GM12878 (cell line): Measurements from ENCODE around the gene C5. TPM values are rescaled to one million over a fixed set of nuclear protein-coding genes. Genes with fewer than 3 reads are reported as not detected.
A peak's percentile ranks its signal among the peaks of the same experiment; 100 is the strongest.

ENCODE experiments used
- BACH1 ChIP-seq: fragments of 450-650 bp; IDR thresholded peaks from 2 replicates; pipeline ENCODE4 v1.6.1; 2017; ENCODE audit warnings: mild to moderate bottlenecking, borderline replicate concordance
- CHD2 ChIP-seq: IDR thresholded peaks from 2 replicates; pipeline ENCODE4 v1.6.1; 2011; ENCODE audit warnings: low read depth, low read length, improper control_type of control experiment, borderline replicate concordance
- EED ChIP-seq: sonication (generic); IDR thresholded peaks from 2 replicates; pipeline ENCODE4 v1.6.1; 2016; ENCODE audit warnings: antibody characterized with exemption, low read depth
- ELK1 ChIP-seq: IDR thresholded peaks from 2 replicates; pipeline ENCODE4 v1.6.1; 2012; ENCODE audit warnings: low read depth, low read length, improper control_type of control experiment
- MYC ChIP-seq: IDR thresholded peaks from 2 replicates; pipeline ENCODE4 v1.6.1; 2011; ENCODE audit warnings: mild to moderate bottlenecking, low read length, moderate library complexity, inconsistent platforms; ENCODE audit not compliant: insufficient read depth, insufficient replicate concordance, insufficient read length, severe bottlenecking
- RFX5 ChIP-seq: IDR thresholded peaks from 2 replicates; pipeline ENCODE4 v1.6.1; 2011; ENCODE audit warnings: low read depth, low read length, improper control_type of control experiment
- ZZZ3 ChIP-seq: IDR thresholded peaks from 2 replicates; pipeline ENCODE4 v1.6.1; 2011; ENCODE audit warnings: low read depth; ENCODE audit not compliant: control insufficient read depth, insufficient read length
- polyA plus RNA-seq, 11 experiments: library from polyadenylated mRNA; depleted of rRNA in 4 of 11; unstranded in 6 of 11; stranded (reverse) in 5 of 11; fragments of >200 nt; fragmentation: Nextera tagmentation in 4 of 11; fragmentation: Illumina TruSeq in 1 of 11; extraction: Ambion mirVana in 4 of 11; extraction: Trizol in 1 of 11; gene quantifications; 1 replicate in 1 of 11; 2 replicates in 10 of 11; pipeline versions ENCODE4 v1.2.1 to v1.2.3, GENCODE V29; 2011 to 2016; ENCODE audit warnings: inconsistent platforms in 2 of 11, missing spikeins in 2 of 11, low read depth in 1 of 11
- total RNA-seq, 4 experiments: library from RNA; depleted of rRNA in 3 of 4; stranded (reverse); fragments of >200 nt in 3 of 4; fragmentation: Illumina TruSeq in 1 of 4; extraction: Trizol in 1 of 4; gene quantifications; 2 replicates each; pipeline versions ENCODE4 v1.2.1 to v1.2.3, GENCODE V29; 2013 to 2021
- TF ChIP-seq, protein P1 (sequence below): fragments of 450-650 bp; IDR thresholded peaks from 2 replicates; pipeline ENCODE4 v1.6.1; 2017; ENCODE audit warnings: mild to moderate bottlenecking, moderate library complexity

C5 gene
- total and polyA plus RNA-seq, 10 of the 15 experiments (the other 5 are each of a cell fraction or from before 2014, with no cell fraction given) = 0.39 to 2.2 (median 1.2) TPM

- TF ChIP-seq, protein P1, sequence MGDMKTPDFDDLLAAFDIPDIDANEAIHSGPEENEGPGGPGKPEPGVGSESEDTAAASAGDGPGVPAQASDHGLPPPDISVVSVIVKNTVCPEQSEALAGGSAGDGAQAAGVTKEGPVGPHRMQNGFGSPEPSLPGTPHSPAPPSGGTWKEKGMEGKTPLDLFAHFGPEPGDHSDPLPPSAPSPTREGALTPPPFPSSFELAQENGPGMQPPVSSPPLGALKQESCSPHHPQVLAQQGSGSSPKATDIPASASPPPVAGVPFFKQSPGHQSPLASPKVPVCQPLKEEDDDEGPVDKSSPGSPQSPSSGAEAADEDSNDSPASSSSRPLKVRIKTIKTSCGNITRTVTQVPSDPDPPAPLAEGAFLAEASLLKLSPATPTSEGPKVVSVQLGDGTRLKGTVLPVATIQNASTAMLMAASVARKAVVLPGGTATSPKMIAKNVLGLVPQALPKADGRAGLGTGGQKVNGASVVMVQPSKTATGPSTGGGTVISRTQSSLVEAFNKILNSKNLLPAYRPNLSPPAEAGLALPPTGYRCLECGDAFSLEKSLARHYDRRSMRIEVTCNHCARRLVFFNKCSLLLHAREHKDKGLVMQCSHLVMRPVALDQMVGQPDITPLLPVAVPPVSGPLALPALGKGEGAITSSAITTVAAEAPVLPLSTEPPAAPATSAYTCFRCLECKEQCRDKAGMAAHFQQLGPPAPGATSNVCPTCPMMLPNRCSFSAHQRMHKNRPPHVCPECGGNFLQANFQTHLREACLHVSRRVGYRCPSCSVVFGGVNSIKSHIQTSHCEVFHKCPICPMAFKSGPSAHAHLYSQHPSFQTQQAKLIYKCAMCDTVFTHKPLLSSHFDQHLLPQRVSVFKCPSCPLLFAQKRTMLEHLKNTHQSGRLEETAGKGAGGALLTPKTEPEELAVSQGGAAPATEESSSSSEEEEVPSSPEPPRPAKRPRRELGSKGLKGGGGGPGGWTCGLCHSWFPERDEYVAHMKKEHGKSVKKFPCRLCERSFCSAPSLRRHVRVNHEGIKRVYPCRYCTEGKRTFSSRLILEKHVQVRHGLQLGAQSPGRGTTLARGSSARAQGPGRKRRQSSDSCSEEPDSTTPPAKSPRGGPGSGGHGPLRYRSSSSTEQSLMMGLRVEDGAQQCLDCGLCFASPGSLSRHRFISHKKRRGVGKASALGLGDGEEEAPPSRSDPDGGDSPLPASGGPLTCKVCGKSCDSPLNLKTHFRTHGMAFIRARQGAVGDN = peak; percentile 61
- TF ChIP-seq ELK1 (no peak), ZZZ3 (no peak), RFX5 (no peak), CHD2 (no peak), MYC (no peak), BACH1 (0 out of 2 replicates have a peak, but pooled peaks have one; percentile 16), EED (0 out of 2 replicates have a peak, but pooled peaks have one; percentile 31)
Measured at GRCh38 chr9:120935383-120935857, 114.7 kb downstream of the C5 start (continued).
